ENCODE measurements around the gene ZNF66. TPM values are rescaled to one million over a fixed set of nuclear protein-coding genes. Genes with fewer than 3 reads are reported as not detected.
A peak's percentile ranks its signal among the peaks of the same experiment; 100 is the strongest.

ZNF66 gene
- total and polyA plus RNA-seq, 10 of the 15 experiments (the other 5 are each of a cell fraction or from before 2014, with no cell fraction given), result 0.62 to 8.5 (median 5.6) TPM

GRCh38 chr19:20776083-20777076 is at the start of gene ZNF66 (continued):
- 0 out of 2 replicates have a peak, but pooled peaks have one; percentile 39 for TF ChIP-seq MLLT1 (IDR thresholded peaks at IDR 0.05)
- TF ChIP-seq SPI1 (IDR thresholded peaks at IDR 0.05; ENCODE audit: borderline replicate concordance, insufficient read depth, low read depth, low read length), result 0 out of 2 replicates have a peak, but pooled peaks have one; percentile 17
- TF ChIP-seq SREBF1 (IDR thresholded peaks at IDR 0.05; ENCODE audit: low read length), result no peak
- peak; percentile 91 for TF ChIP-seq SIN3A (IDR thresholded peaks at IDR 0.05; ENCODE audit: low read depth, low read length)
- TF ChIP-seq CHD4 (IDR thresholded peaks at IDR 0.05), result no peak
- TF ChIP-seq TARDBP (IDR thresholded peaks at IDR 0.05; ENCODE audit: borderline replicate concordance), result no peak
- TF ChIP-seq SRF (IDR thresholded peaks at IDR 0.05; ENCODE audit: low read depth in 2 of 2, low read length in 2 of 2), result peak in 1 of 2 experiments; percentile 89; a peak in 2 of 4 replicates
- no peak for TF ChIP-seq MYC (IDR thresholded peaks at IDR 0.05; ENCODE audit: insufficient read depth, insufficient read length, insufficient replicate concordance, low read length, severe bottlenecking)
- no peak for TF ChIP-seq EGR1 (IDR thresholded peaks at IDR 0.05; ENCODE audit: borderline replicate concordance in 1 of 2, low read depth in 2 of 2, low read length in 2 of 2)
- TF ChIP-seq BCL11A (IDR thresholded peaks at IDR 0.05; ENCODE audit: low read depth, low read length), result no peak
- no peak for TF ChIP-seq TBL1XR1 (IDR thresholded peaks at IDR 0.05; ENCODE audit: low read depth, low read length)
- no peak for TF ChIP-seq EP300 (IDR thresholded peaks at IDR 0.05; ENCODE audit: borderline replicate concordance in 1 of 2, control insufficient read depth in 1 of 2, low read depth in 2 of 2, low read length in 2 of 2)
- no peak for TF ChIP-seq RUNX3 (IDR thresholded peaks at IDR 0.05; ENCODE audit: low read length)
- no peak for TF ChIP-seq SUZ12 (IDR thresholded peaks at IDR 0.05; ENCODE audit: unreplicated experiment)
- no peak for TF ChIP-seq SKIL (IDR thresholded peaks at IDR 0.05; ENCODE audit: low read depth, poor library complexity, severe bottlenecking)
- TF ChIP-seq CHD2 (IDR thresholded peaks at IDR 0.05; ENCODE audit: borderline replicate concordance, low read depth, low read length), result peak; percentile 89
- peak; percentile 87 for TF ChIP-seq POLR2A (IDR thresholded peaks at IDR 0.05; ENCODE audit: low read depth, low read length)
- TF ChIP-seq TCF3 (IDR thresholded peaks at IDR 0.05; ENCODE audit: borderline replicate concordance, insufficient read depth, low read depth, low read length), result no peak
- no peak for TF ChIP-seq IKZF2 (IDR thresholded peaks at IDR 0.05)
- TF ChIP-seq HDAC2 (IDR thresholded peaks at IDR 0.05), result no peak
- peak; percentile 58; the same call in 1 of the 2 replicates for TF ChIP-seq RFX5 (IDR thresholded peaks at IDR 0.05; ENCODE audit: low read depth, low read length)
- no peak for TF ChIP-seq BHLHE40 (IDR thresholded peaks at IDR 0.05; ENCODE audit: borderline replicate concordance in 1 of 2, low read depth in 2 of 2, low read length in 1 of 2)
- TF ChIP-seq ETV6 (conservative IDR thresholded peaks at IDR 0.05 in 1 of 2, IDR thresholded peaks at IDR 0.05 in 1 of 2; ENCODE audit: borderline replicate concordance in 1 of 2, low read depth in 1 of 2), result no peak
- no peak for TF ChIP-seq BMI1 (IDR thresholded peaks at IDR 0.05; ENCODE audit: borderline replicate concordance)
- no peak for TF ChIP-seq ELK1 (IDR thresholded peaks at IDR 0.05; ENCODE audit: low read depth, low read length)

Measured in GM12878 (cell line).